Right atrium auricular region (tissue), 2 donors: ENCODE results near the gene CYP2W1. TPM values are rescaled to one million over a fixed set of nuclear protein-coding genes. Genes with fewer than 3 reads are reported as not detected.

Experiments used
- DNase-seq: peaks from one replicate; pipeline ENCODE4 v3.0.0-alpha.2; 2019; ENCODE audit warnings: low spot score
- H3K27ac ChIP-seq, 2 donors: fragments of 200-600 bp; sonication (generic); 1 replicate in 1 of 2; 2 replicates in 1 of 2; pipeline ENCODE4 v1.5.1; 2016 to 2019
- H3K27me3 ChIP-seq, 2 donors: fragments of 200-600 bp; sonication (generic); one replicate each; pipeline versions ENCODE4 v1.5.1 to v1.6.0; 2017 to 2019
- H3K36me3 ChIP-seq: fragments of 200-600 bp; sonication (generic); one replicate; pipeline ENCODE4 v1.5.1; 2016
- H3K4me1 ChIP-seq, 2 donors: fragments of 200-600 bp; sonication (generic); one replicate each; pipeline versions ENCODE4 v1.5.1 to v1.6.0; 2017 to 2019
- H3K4me3 ChIP-seq, 2 donors: fragments of 200-600 bp; sonication (generic); 1 replicate in 1 of 2; 2 replicates in 1 of 2; pipeline ENCODE4 v1.5.1; 2017 to 2019; ENCODE audit warnings: mild to moderate bottlenecking in 1 of 2, moderate library complexity in 1 of 2
- H3K9me3 ChIP-seq, 2 donors: fragments of 200-600 bp; sonication (generic); one replicate each; pipeline ENCODE4 v1.5.1; 2019
- total RNA-seq, 2 donors: library from RNA; depleted of rRNA; stranded (reverse); fragments of >200 nt; gene quantifications; one replicate each; pipeline ENCODE4 v1.1.0, GENCODE V29; 2016
- TF ChIP-seq, protein P1 (sequence below), 2 donors: fragments of 200-600 bp; sonication (generic); IDR thresholded peaks; one replicate each; pipeline ENCODE4 v1.5.1; 2019; ENCODE audit warnings: antibody characterized with exemption in 2 of 2

CYP2W1 gene
- total RNA-seq, 2 donors from 2014 or later, result not detected

DNA sequence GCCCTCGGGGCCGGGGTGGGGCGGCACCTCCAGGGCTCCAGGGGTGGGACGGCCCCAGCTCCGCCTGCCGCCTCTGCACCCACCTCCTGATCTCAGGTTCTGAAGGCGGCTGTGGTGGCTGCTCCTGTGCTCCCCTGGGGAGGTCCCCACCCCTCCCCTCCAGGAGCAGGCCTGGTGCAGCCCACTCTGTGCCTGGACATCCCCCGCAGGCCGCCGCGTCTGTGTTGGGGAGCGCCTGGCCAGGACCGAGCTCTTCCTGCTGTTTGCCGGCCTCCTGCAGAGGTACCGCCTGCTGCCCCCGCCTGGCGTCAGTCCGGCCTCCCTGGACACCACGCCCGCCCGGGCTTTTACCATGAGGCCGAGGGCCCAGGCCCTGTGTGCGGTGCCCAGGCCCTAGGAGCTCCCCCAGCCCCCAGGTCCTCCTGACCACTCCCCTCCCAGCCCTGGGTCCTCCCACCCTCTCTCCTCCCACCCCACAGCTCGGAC is 5.5 kb downstream of the CYP2W1 start:
- Histone ChIP-seq H3K27me3 (no peaks in the 10 kb centered on the region), H3K27ac (no peak overlapping the region), H3K9me3 (no peaks in the 10 kb centered on the region), H3K4me3 (no peak overlapping the region), H3K4me1 (peaks cover 0 to 23% of the 10 kb centered on the region in 2 donors), H3K36me3 (no peaks in the 10 kb centered on the region)
- TF ChIP-seq, protein P1, sequence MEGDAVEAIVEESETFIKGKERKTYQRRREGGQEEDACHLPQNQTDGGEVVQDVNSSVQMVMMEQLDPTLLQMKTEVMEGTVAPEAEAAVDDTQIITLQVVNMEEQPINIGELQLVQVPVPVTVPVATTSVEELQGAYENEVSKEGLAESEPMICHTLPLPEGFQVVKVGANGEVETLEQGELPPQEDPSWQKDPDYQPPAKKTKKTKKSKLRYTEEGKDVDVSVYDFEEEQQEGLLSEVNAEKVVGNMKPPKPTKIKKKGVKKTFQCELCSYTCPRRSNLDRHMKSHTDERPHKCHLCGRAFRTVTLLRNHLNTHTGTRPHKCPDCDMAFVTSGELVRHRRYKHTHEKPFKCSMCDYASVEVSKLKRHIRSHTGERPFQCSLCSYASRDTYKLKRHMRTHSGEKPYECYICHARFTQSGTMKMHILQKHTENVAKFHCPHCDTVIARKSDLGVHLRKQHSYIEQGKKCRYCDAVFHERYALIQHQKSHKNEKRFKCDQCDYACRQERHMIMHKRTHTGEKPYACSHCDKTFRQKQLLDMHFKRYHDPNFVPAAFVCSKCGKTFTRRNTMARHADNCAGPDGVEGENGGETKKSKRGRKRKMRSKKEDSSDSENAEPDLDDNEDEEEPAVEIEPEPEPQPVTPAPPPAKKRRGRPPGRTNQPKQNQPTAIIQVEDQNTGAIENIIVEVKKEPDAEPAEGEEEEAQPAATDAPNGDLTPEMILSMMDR (IDR thresholded peaks at IDR 0.05), result no peak
- no peak for DNase-seq

DNA sequence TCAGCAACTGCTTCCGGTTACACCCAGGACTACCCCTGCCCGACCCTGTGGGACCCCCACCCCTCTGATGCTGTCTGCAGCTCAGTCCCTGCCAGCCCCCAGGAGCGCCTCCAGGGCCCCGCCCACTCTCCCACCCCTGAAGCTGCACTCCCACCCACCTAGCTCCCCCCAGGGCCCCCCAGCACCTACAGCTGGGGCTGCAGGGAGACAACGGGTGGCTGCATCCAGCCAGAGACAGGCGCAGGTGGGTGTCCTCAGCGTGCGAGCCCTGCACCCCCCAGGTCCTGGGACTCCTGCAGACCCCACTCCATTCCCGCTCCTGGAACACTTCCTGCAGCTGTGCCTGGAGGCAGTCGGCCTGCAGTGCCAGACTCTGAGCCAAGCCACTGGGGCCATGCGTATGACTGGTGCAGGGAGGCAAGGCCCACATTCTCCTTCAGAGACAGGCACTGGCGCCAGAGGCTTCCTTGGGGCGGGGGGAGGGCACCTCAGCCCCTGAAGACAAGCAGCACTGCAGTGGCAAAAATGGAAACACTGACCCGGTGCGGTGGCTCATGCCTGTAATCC is 6.1 kb downstream of the CYP2W1 start:
- H3K27me3 ChIP-seq, result no peaks in the 10 kb centered on the region
- TF ChIP-seq, protein P1 (IDR thresholded peaks at IDR 0.05), result no peak
- H3K4me1 ChIP-seq, result peaks cover 0 to 24% of the 10 kb centered on the region in 2 donors

DNA sequence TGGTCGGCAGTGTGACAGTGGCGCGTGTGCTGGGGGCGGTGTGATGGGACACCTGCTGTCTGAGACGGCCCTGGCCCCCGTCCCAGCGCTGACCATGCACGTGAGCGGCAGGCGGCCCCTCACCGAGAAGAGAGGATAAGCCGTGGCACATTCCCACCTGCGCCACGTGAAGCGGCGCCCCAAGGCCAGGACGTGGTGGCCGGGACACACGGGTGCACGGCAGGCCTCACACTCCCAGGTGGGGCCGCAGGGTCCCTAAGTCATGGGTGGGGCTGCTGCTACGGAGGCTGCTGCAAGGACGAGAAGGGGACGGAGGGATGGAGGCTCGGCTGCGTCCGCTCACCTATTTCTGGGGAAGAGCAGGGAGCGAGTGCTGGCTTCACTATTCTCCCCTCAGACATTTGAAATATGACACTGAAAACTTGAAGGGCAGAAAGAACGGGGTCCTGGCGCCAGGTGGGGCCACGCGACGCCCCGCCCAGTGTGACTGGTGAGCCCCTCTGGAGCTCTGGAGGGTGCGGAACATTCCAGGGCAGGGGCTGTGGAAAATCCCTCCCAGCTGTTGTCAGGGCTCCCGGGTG is 7.5 kb downstream of the CYP2W1 start:
- no peaks in the 10 kb centered on the region for H3K36me3 ChIP-seq
- TF ChIP-seq, protein P1 (IDR thresholded peaks at IDR 0.05), result no peak
- no peak overlapping the region for H3K4me3 ChIP-seq
- DNase-seq, result no peak
- H3K9me3 ChIP-seq, result no peaks in the 10 kb centered on the region
- no peaks in the 10 kb centered on the region for H3K27me3 ChIP-seq
- peaks cover 0 to 24% of the 10 kb centered on the region in 2 donors for H3K4me1 ChIP-seq
- H3K27ac ChIP-seq, result no peak overlapping the region

More for the DNA sequence above, 6.1 kb downstream of the CYP2W1 start:
- no peak overlapping the region for H3K27ac ChIP-seq
- DNase-seq, result no peak
- no peaks in the 10 kb centered on the region for H3K9me3 ChIP-seq
- H3K36me3 ChIP-seq, result no peaks in the 10 kb centered on the region
- H3K4me3 ChIP-seq, result no peak overlapping the region

DNA sequence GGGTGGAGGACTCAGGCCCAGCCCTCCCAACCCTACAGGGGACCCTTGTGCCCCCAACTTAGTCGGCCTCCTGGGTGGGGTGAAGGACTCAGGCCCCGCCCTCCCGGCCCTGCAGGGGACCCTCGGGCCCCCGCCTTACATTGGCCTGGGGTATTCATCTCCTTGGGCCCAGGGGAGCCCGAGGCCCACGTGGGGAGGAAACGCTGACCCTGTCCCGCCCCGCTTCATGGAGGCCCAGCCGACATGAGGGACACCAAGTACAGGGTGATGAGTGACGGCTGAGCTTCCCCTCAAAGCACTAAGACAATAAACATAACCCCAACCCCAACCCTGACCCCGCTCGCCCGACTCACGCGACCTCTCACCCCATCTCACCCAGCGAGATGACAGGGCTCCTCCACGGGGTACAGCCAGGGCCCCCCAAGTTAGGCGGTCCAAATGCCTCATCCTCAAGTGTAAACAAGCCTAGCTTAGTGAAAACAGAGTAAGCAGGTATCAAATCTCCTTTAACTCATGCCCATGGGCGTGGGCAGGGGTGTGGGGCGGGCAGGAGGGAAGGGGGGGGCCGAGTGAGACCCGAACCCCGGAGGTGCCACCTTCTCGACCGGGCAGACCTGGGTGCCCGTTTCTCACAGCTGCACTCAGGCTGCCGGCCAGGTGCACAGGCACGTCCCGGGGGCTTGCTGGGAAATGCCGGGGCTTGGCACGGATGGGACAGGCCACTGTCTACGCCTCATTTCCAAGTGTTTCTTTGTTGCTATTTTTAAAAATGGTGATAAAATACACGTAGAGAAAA is 8.2 kb downstream of the CYP2W1 start:
- TF ChIP-seq, protein P1 (IDR thresholded peaks at IDR 0.05), result no peak
- no peaks in the 10 kb centered on the region for H3K27me3 ChIP-seq

GRCh38 chr7:991729-992656 is 9.0 kb downstream of the CYP2W1 start:
- Histone ChIP-seq H3K27me3 (no peaks in the 10 kb centered on the region), H3K9me3 (no peaks in the 10 kb centered on the region), H3K27ac (no peak overlapping the region), H3K4me1 (peaks cover 0 to 19% of the 10 kb centered on the region in 2 donors), H3K4me3 (no peak overlapping the region), H3K36me3 (no peaks in the 10 kb centered on the region)
- DNase-seq, result no peak
- TF ChIP-seq, protein P1 (IDR thresholded peaks at IDR 0.05), result no peak

More for the DNA sequence above, 8.2 kb downstream of the CYP2W1 start:
- Histone ChIP-seq H3K27ac (no peak overlapping the region), H3K4me3 (no peak overlapping the region), H3K36me3 (no peaks in the 10 kb centered on the region), H3K4me1 (peaks cover 0 to 24% of the 10 kb centered on the region in 2 donors), H3K9me3 (no peaks in the 10 kb centered on the region)
- DNase-seq, result no peak
